ENCODE results near the gene ODF2.
A peak's percentile ranks its signal among the peaks of the same experiment; 100 is the strongest.
"Not testable (repeated sequence)": the region's sequence is repeated elsewhere in the genome, so short reads cannot be mapped to it uniquely, and the experiment has no call there.

The ODF2 gene

GRCh38 chr9:128423356-128423755 lies 32.5 kb upstream of the ODF2 start:
- DNase-seq, ATAC-seq: not testable (repeated sequence)

- no peak for DNase-seq
- no peak for ATAC-seq
Measured at GRCh38 chr9:128424268-128424780, 31.5 kb upstream of the ODF2 start.

- DNase-seq (no peak), ATAC-seq (no peak)
Measured at GRCh38 chr9:128428644-128429512, 26.9 kb upstream of the ODF2 start.

GRCh38 chr9:128429513-128430086 lies 26.2 kb upstream of the ODF2 start:
- no peak for DNase-seq

GRCh38 chr9:128431207-128431606 lies 24.6 kb upstream of the ODF2 start:
- ATAC-seq = no peak
- DNase-seq = no peak

More at GRCh38 chr9:128429513-128430086, 26.2 kb upstream of the ODF2 start:
- ATAC-seq = no peak

GRCh38 chr9:128434340-128434739 lies 21.5 kb upstream of the ODF2 start:
- DNase-seq = no peak
- ATAC-seq = no peak

- DNase-seq = no peak
Measured at GRCh38 chr9:128435611-128436010, 20.2 kb upstream of the ODF2 start.

GRCh38 chr9:128438343-128439109 lies 17.3 kb upstream of the ODF2 start:
- peak; percentile 96 for ATAC-seq
- DNase-seq = peak; percentile 94

More at GRCh38 chr9:128435611-128436010, 20.2 kb upstream of the ODF2 start:
- no peak for ATAC-seq

GRCh38 chr9:128439273-128439672 lies 16.5 kb upstream of the ODF2 start:
- DNase-seq = no peak
- ATAC-seq = no peak

GRCh38 chr9:128442150-128442549 lies 13.7 kb upstream of the ODF2 start:
- DNase-seq (no peak), ATAC-seq (no peak)

- DNase-seq, ATAC-seq: not testable (repeated sequence)
Measured at GRCh38 chr9:128446505-128446904, 9.3 kb upstream of the ODF2 start.

- ATAC-seq (no peak), DNase-seq (no peak)
Measured at GRCh38 chr9:128448746-128449145, 7.1 kb upstream of the ODF2 start.

GRCh38 chr9:128454991-128455390 lies 815 bp upstream of the ODF2 start:
- DNase-seq (no peak), ATAC-seq (no peak)

GRCh38 chr9:128456613-128457061 lies 831 bp downstream of the ODF2 start:
- DNase-seq (peak; percentile 78), ATAC-seq (peak; percentile 74)

- ATAC-seq = no peak
Measured at GRCh38 chr9:128457207-128457606, 1.4 kb downstream of the ODF2 start.

GRCh38 chr9:128459011-128459410 lies 3.2 kb downstream of the ODF2 start:
- ATAC-seq (no peak), DNase-seq (no peak)

More at GRCh38 chr9:128457207-128457606, 1.4 kb downstream of the ODF2 start:
- no peak for DNase-seq

GRCh38 chr9:128469070-128469469 lies 13.3 kb downstream of the ODF2 start:
- DNase-seq (no peak), ATAC-seq (no peak)

GRCh38 chr9:128470560-128470959 lies 14.8 kb downstream of the ODF2 start:
- ATAC-seq = no peak
- DNase-seq = no peak

GRCh38 chr9:128473104-128473503 lies 17.3 kb downstream of the ODF2 start:
- DNase-seq (no peak), ATAC-seq (no peak)

- DNase-seq (no peak), ATAC-seq (no peak)
Measured at GRCh38 chr9:128475867-128476266, 20.1 kb downstream of the ODF2 start.

GRCh38 chr9:128479262-128479661 lies 23.5 kb downstream of the ODF2 start:
- DNase-seq (no peak), ATAC-seq (no peak)

- DNase-seq (no peak), ATAC-seq (no peak)
Measured at GRCh38 chr9:128481561-128481960, 25.8 kb downstream of the ODF2 start.
